ENCODE data around the gene FAM114A1. TPM values are rescaled to one million over a fixed set of nuclear protein-coding genes. Genes with fewer than 3 reads are reported as not detected.

Gene FAM114A1
- total and polyA plus RNA-seq, 3 donors from 2014 or later: 30.9 to 96.2 (median 76.5) TPM

DNA sequence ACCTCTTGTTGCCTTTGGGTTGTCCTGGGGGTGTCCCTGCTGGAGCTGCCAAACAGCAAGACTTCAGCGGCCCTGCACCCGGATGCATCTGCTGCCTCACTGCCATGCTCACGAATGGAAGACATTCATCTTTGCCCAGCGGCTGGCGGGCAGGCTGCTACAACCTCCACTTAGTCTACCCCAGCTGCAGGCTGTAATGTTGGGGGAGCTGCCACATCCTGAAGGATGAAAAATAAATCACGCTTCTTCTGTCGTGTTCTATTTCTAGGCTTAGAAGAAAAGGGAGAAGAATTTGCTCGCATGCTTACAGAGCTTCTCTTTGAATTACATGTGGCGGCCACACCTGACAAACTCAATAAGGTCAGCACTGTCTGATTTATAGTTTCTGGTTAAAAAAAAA lies 61.4 kb downstream of the FAM114A1 start:
- H3K4me1 ChIP-seq: no peaks in the 10 kb centered on the region
- WGBS, 2 donors: 87 to 92% methylated on average over 9 of the region's 9 CpGs
- no peaks in the 10 kb centered on the region for H3K27me3 ChIP-seq
- H3K36me3 ChIP-seq (ENCODE audit: low read depth, missing control alignments): no peaks in the 10 kb centered on the region
- H3K4me3 ChIP-seq: no peak overlapping the region
- intact Hi-C loops (cut with DNase I; ENCODE audit: low total_unique reads): no loop called here
- DNase-seq: no peak
- H3K27ac ChIP-seq: no peak overlapping the region
- no peaks in the 10 kb centered on the region for H3K9me3 ChIP-seq
- TF ChIP-seq POLR2A (IDR thresholded peaks at IDR 0.05): no peak
- TF ChIP-seq, protein P1, sequence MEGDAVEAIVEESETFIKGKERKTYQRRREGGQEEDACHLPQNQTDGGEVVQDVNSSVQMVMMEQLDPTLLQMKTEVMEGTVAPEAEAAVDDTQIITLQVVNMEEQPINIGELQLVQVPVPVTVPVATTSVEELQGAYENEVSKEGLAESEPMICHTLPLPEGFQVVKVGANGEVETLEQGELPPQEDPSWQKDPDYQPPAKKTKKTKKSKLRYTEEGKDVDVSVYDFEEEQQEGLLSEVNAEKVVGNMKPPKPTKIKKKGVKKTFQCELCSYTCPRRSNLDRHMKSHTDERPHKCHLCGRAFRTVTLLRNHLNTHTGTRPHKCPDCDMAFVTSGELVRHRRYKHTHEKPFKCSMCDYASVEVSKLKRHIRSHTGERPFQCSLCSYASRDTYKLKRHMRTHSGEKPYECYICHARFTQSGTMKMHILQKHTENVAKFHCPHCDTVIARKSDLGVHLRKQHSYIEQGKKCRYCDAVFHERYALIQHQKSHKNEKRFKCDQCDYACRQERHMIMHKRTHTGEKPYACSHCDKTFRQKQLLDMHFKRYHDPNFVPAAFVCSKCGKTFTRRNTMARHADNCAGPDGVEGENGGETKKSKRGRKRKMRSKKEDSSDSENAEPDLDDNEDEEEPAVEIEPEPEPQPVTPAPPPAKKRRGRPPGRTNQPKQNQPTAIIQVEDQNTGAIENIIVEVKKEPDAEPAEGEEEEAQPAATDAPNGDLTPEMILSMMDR (IDR thresholded peaks at IDR 0.05): no peak

DNA sequence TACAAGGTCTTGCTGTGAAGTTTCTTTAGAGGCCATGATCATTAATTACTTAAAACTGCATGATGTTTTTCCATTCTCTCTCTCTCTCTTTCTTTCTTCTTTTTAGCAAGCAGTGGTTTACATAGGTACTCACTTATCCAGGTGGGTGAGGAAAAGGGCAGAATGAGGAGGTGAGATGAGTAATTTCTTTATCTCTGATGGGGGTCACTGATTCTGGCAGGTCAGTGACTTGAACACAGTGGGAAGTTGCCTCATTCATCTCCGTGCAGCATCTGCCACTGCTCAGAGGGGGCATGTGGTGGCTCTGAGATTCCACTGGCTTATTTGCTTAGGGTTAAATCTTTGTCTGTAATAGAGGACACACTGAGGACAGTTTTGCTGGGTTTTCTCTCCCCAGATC lies 62.6 kb downstream of the FAM114A1 start:
- Histone ChIP-seq H3K9me3 (no peaks in the 10 kb centered on the region), H3K27ac (no peak overlapping the region), H3K4me3 (no peak overlapping the region), H3K27me3 (no peaks in the 10 kb centered on the region), H3K4me1 (no peaks in the 10 kb centered on the region), H3K36me3 (ENCODE audit: low read depth, missing control alignments) (no peaks in the 10 kb centered on the region)
- intact Hi-C loops (cut with DNase I; ENCODE audit: low total_unique reads): no loop called here
- DNase-seq: no peak
- no peak for TF ChIP-seq POLR2A (IDR thresholded peaks at IDR 0.05)
- TF ChIP-seq, protein P1 (IDR thresholded peaks at IDR 0.05): no peak
- 63 to 75% methylated on average over 1 of the region's 1 CpG for WGBS, 2 donors

DNA sequence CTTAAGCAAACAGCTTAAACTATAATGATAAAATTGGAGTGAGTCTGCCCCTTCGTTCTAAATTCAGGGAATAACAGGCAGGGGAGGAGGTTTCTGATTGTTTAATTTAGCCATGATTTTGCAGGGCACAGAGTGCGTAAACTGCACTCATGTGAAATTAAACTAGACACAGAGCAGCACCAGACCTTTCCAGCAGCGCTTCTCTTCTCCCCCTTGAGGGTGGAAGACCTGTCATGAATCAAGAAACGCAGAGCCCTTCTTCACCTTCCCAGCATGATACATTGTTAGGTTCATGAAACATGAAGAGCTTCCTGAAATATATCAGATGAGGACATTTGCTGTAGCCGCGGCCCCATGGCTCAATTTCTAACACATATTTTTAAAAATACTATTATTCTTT lies 63.1 kb downstream of the FAM114A1 start:
- DNase-seq: no peak
- Histone ChIP-seq H3K4me3 (no peak overlapping the region), H3K27ac (no peak overlapping the region), H3K36me3 (ENCODE audit: low read depth, missing control alignments) (no peaks in the 10 kb centered on the region), H3K27me3 (no peaks in the 10 kb centered on the region), H3K9me3 (no peaks in the 10 kb centered on the region), H3K4me1 (no peaks in the 10 kb centered on the region)
- WGBS, 2 donors: 83 to 87% methylated on average over 6 of the region's 6 CpGs
- intact Hi-C loops (cut with DNase I; ENCODE audit: low total_unique reads): no loop called here
- TF ChIP-seq, protein P1 (IDR thresholded peaks at IDR 0.05): no peak
- no peak for TF ChIP-seq POLR2A (IDR thresholded peaks at IDR 0.05)

DNA sequence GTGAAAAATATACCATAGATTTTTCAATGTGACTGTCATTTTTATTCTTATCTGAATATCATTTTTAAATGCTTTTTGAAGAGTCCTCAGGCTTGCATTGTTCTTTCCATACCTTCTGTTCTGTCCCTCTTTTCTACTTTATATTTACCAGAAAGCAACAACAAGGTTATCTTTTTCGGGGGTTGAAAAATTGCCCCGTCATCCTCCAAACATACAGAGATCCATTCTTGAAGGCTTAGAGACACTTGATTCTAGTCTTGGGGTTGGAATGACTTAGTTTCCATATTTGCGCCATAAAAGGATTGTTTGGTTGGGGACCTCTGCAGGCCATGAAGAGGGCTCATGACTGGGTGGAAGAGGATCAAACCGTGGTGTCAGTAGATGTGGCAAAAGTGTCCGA lies 63.5 kb downstream of the FAM114A1 start:
- no peak for TF ChIP-seq POLR2A (IDR thresholded peaks at IDR 0.05)
- TF ChIP-seq, protein P1 (IDR thresholded peaks at IDR 0.05): no peak
- no peaks in the 10 kb centered on the region for H3K36me3 ChIP-seq (ENCODE audit: low read depth, missing control alignments)
- DNase-seq: no peak
- H3K27ac ChIP-seq: no peak overlapping the region
- H3K4me3 ChIP-seq: no peak overlapping the region
- H3K4me1 ChIP-seq: no peaks in the 10 kb centered on the region
- 78 to 92% methylated on average over 5 of the region's 5 CpGs for WGBS, 2 donors
- no peaks in the 10 kb centered on the region for H3K9me3 ChIP-seq
- H3K27me3 ChIP-seq: no peaks in the 10 kb centered on the region
- intact Hi-C loops (cut with DNase I; ENCODE audit: low total_unique reads): no loop called here

DNA sequence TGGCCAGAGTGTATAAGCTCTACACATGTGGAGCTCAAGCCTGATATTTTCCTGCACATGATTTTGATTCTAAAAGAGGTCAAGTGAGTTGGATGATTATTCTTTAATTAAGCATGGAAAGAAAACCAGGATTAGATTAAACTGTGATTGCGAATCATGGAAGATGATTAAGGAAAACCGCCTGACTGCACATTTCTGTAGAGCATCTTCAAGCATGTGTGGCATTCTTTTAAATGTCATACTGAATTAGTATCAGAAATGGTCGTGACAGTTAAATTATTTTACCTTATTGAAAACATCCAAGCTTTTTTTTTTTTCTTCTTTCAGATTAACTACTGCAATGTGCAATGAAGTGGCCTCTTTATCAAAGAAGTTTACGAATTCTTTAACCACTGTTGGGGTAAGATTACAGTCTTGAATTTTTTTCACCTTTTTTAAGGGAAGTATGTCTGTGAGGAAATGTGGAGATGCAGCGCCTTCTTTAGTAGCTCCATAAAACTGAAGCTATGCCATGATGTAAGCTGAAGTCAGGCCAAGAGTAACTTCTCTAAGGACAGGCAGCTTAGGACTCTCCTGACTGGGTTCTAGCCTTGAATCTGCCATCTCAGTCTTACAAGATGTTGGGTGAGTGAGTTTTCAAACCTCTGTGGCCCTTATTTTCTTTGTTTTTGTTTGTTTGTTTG lies 67.9 kb downstream of the FAM114A1 start:
- intact Hi-C loops (cut with DNase I; ENCODE audit: low total_unique reads): no loop called here
- DNase-seq: no peak
- Histone ChIP-seq H3K4me3 (no peak overlapping the region), H3K9me3 (no peaks in the 10 kb centered on the region), H3K4me1 (no peaks in the 10 kb centered on the region), H3K27ac (no peak overlapping the region), H3K27me3 (no peaks in the 10 kb centered on the region), H3K36me3 (ENCODE audit: low read depth, missing control alignments) (no peaks in the 10 kb centered on the region)
- TF ChIP-seq, protein P1 (IDR thresholded peaks at IDR 0.05): no peak
- no peak for TF ChIP-seq POLR2A (IDR thresholded peaks at IDR 0.05)
- 87% methylated on average over 5 of the region's 5 CpGs for WGBS, 2 donors

Measured in testis (tissue), 3 donors.